K562 (cell line): ENCODE data around the gene LCP2.

Experiments
- MEF2A ChIP-seq: IDR thresholded peaks from 2 replicates; pipeline ENCODE4 v1.6.1; 2011; ENCODE audit warnings: low read depth, mild to moderate bottlenecking, low read length, moderate library complexity; ENCODE audit not compliant: control insufficient read depth
- TF ChIP-seq, protein P1 (sequence below), 3 experiments: IDR thresholded peaks in 2 of 3; conservative IDR thresholded peaks in 1 of 3; 2 replicates each; pipeline ENCODE4 v1.5.1; 2011 to 2012; ENCODE audit warnings: low read length in 3 of 3, mild to moderate bottlenecking in 3 of 3, control low read depth in 2 of 3, improper control_type of control experiment in 1 of 3, inconsistent platforms in 1 of 3, low read depth in 1 of 3, mixed read lengths in 1 of 3, moderate library complexity in 1 of 3; ENCODE audit not compliant: insufficient read depth in 2 of 3

DNA sequence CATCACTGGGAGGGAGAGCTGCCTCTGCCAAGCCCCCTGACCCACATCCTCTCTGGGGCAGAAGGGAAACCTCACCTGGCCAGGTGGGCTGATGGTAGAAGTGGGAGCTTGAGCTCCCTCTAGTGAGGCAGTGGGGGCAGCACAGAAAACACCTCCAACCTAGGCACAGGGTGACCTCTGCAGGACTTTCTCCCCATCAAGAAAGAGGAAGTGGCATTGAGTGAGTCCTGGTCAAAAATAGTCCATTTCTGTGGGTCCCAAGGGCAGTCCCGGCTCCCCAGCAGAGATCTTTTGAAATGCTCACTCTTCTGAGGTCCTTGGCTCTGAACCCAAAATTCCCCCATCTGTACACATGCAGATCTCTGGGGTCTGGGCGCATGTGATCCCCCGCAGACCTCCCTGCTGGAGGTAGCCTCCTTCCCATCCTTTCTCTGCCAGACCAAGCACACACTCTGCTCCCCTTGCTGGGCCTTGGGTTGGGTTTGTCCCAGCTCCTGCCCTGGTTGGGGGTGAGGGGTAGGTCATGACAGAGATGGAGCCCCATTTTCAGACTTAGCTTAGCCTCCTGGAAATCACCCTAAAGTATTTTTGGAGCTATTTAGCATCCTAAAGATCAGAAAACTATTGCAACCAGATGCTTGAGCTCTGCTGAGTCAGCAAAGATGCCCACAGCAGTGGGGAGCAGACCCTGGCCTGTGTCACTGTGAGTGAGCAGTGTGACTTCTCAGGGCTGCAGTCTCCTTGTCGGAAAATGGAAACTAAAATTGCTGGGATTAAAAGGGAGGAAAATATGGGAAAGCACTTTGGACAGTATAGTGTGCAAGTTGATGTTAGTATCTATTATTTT is 41.6 kb upstream of the LCP2 start:
- TF ChIP-seq MEF2A = no peak
- TF ChIP-seq, protein P1, sequence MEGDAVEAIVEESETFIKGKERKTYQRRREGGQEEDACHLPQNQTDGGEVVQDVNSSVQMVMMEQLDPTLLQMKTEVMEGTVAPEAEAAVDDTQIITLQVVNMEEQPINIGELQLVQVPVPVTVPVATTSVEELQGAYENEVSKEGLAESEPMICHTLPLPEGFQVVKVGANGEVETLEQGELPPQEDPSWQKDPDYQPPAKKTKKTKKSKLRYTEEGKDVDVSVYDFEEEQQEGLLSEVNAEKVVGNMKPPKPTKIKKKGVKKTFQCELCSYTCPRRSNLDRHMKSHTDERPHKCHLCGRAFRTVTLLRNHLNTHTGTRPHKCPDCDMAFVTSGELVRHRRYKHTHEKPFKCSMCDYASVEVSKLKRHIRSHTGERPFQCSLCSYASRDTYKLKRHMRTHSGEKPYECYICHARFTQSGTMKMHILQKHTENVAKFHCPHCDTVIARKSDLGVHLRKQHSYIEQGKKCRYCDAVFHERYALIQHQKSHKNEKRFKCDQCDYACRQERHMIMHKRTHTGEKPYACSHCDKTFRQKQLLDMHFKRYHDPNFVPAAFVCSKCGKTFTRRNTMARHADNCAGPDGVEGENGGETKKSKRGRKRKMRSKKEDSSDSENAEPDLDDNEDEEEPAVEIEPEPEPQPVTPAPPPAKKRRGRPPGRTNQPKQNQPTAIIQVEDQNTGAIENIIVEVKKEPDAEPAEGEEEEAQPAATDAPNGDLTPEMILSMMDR (IDR thresholded peaks at IDR 0.05 in 2 of 3, conservative IDR thresholded peaks at IDR 0.05 in 1 of 3; ENCODE audit: insufficient read depth in 2 of 3, low read depth in 1 of 3, low read length in 3 of 3) = peak; percentile 95 to 100 (median 99)
